D721Med (cell line): Measurements from ENCODE around the gene FAS.
"Not testable (repeated sequence)": the region's sequence is repeated elsewhere in the genome, so short reads cannot be mapped to it uniquely, and the experiment has no call there.

Experiments used
- DNase-seq: peaks from one replicate; pipeline ENCODE4 v3.0.0; 2011; ENCODE audit warnings: low spot score; ENCODE audit not compliant: insufficient read length
- FAIRE-seq: peaks from 2 replicates; lab custom pipeline; 2011; peaks lifted over from hg19 to GRCh38; lab: Jason Lieb, UNC
- TF ChIP-seq, protein P1 (sequence below): IDR thresholded peaks from 2 replicates; pipeline ENCODE4 v1.5.1; 2012; ENCODE audit warnings: mild to moderate bottlenecking, control low read depth; ENCODE audit not compliant: insufficient read depth; ENCODE audit errors: missing control alignments

Gene FAS

DNA sequence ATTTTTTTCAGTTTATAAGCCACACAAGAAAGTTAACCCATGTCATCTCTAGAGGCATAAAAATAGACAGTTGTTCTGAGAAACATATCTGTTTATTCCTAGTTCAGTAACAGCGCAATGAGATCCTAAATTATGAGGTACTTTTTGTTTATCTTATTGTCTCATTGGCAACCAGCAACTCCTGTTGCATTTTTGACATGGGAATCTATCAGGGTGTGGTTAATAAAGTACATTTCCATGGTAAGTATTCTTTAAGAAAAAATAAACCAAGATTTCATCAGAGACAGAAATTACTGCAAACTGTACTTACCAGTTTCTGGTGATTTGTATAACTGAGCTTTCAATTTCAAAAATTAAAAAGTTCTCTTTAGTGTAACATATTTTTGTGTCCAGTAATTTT is 9.0 kb downstream of the FAS start:
- no peak for FAIRE-seq
- no peak for DNase-seq
- TF ChIP-seq, protein P1, sequence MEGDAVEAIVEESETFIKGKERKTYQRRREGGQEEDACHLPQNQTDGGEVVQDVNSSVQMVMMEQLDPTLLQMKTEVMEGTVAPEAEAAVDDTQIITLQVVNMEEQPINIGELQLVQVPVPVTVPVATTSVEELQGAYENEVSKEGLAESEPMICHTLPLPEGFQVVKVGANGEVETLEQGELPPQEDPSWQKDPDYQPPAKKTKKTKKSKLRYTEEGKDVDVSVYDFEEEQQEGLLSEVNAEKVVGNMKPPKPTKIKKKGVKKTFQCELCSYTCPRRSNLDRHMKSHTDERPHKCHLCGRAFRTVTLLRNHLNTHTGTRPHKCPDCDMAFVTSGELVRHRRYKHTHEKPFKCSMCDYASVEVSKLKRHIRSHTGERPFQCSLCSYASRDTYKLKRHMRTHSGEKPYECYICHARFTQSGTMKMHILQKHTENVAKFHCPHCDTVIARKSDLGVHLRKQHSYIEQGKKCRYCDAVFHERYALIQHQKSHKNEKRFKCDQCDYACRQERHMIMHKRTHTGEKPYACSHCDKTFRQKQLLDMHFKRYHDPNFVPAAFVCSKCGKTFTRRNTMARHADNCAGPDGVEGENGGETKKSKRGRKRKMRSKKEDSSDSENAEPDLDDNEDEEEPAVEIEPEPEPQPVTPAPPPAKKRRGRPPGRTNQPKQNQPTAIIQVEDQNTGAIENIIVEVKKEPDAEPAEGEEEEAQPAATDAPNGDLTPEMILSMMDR, result no peak

DNA sequence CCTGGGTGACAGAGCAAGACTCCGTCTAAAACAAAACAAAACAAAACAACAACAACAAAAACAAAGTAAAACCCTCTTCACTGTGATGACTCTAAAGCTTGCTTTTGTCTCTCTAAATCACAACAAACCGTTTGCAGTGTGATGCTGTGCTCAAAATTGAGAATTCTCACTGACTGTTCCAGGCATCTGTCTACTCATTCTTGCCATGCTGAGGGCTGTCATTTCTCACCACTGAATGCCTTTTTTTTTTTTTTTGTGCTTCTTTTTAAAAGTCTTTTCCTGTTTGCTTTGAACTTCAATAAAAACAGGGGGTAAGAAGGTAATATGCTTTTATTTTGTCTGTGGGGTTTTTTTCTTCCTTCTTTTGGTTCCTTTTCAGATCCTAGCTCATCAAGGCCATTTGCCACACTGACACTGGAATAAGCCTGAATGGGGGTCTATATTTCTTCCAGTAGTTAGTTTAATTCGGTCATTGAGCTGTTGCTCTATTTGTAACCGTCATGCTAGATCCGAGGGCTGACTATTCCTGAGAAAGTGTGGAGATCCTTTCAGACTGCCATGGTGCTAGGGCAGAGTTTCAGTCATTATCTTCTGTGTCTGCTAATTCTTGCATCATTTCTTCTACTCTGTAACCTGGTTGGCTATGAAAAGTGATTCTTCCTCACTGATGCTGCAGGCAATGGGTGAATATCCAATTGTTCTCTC is 10.6 kb downstream of the FAS start:
- no peak for FAIRE-seq
- no peak for DNase-seq
- TF ChIP-seq, protein P1, result no peak

DNA sequence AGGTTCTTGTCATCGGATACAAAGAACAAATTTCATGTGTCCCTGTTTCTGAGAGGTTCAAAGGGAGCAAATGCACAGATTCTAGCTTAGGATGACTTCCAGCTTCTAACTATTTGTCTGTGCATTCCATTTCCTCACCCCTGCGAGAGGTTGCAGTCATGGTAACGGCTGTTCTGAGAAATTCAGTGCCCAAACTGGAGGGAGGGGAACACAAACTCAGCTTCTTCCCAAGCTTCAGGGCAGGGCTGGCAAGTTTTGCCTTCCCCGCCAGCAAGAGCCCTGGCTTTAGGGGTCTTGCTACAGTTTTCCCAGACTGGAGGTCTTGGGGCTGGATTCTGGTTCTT is 11.1 kb downstream of the FAS start:
- FAIRE-seq, result no peak
- TF ChIP-seq, protein P1, result no peak

DNA sequence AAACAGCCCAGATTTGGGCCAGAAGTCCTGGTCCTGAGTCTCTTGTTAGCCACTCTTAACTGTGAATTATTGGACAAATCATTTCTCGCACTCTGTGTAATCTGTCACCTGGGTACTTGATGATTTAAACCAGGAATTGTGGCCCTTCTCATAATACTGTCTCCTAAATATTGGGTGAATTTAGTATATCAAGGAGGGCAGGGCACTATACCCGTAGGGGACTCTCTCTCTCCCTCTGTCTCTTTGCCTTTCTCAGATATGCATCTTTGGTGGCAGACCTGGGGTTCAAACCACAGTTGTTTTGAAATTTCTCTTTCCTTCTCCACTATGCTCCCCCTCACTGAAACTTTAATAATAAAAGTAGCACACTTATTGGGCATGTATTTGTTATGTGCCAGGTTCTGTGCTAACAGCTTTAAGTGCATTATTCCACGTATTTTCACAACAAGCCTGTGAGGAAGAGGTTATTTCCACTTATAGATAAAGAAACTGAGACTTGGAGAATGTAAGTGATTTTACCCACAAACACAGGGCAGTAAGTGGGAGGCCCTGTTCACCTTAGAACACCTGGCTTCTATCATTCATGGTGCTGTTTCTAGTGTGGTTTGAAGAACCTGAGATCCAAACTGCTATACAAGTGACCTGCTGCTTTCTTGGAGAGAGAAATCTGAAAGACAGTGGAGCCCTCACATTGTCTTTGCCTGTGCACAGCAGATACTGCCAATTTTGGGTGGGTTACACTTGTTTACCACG is 11.8 kb downstream of the FAS start:
- DNase-seq (no peak), FAIRE-seq (no peak)
- TF ChIP-seq, protein P1, result no peak

More for the DNA sequence above, 11.1 kb downstream of the FAS start:
- DNase-seq, result no peak

DNA sequence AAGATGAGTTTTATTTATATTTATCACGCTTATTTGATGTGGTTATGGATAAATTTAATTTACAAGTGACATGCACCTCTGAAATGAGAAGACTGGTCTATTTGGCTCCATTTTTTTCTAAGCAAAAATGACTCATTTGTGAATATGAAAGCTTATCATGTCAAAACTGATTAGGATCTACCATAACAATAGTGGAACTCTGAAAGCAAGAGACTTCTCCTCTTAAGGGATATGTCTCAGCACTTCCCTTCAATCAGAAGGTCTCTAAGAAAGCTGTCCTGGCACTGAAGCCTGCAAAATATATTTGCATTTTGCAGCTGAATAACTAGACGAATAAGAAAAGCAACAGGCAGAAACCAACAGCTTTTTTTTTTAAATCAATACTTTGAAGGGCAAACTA is 12.7 kb downstream of the FAS start:
- TF ChIP-seq, protein P1, result no peak
- FAIRE-seq (no peak), DNase-seq (no peak)

DNA sequence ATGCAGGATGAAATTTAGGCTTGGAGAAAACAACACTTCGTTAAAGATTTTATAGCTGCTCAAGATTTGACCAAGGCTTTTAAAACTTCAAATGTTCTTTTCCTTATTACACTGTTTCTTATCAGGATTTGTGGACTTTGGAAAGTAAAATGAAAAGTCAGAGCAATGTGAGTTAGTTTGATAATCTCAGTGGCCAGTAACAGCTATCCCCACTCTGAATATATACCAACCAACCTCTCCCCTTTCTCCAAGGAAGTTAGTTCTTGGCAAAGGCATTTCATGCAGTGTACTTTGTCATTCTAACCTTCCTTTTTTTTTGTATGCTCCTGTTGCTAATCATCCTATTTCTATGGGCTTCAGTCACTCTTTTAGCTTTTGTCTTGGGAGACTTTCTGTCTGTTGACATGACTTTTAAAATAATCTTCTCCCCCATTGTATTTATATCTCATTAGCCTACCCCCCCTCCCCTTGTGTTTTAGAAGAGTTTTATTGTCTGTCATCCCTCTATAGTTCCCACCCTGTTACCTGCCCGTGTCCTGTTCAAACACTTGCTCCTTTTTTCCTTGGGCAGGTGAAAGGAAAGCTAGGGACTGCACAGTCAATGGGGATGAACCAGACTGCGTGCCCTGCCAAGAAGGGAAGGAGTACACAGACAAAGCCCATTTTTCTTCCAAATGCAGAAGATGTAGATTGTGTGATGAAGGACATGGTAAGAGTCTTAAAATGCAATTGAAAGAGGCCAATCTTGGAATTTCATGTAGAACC is 16.7 kb downstream of the FAS start:
- no peak for FAIRE-seq
- TF ChIP-seq, protein P1, result no peak
- DNase-seq, result no peak

DNA sequence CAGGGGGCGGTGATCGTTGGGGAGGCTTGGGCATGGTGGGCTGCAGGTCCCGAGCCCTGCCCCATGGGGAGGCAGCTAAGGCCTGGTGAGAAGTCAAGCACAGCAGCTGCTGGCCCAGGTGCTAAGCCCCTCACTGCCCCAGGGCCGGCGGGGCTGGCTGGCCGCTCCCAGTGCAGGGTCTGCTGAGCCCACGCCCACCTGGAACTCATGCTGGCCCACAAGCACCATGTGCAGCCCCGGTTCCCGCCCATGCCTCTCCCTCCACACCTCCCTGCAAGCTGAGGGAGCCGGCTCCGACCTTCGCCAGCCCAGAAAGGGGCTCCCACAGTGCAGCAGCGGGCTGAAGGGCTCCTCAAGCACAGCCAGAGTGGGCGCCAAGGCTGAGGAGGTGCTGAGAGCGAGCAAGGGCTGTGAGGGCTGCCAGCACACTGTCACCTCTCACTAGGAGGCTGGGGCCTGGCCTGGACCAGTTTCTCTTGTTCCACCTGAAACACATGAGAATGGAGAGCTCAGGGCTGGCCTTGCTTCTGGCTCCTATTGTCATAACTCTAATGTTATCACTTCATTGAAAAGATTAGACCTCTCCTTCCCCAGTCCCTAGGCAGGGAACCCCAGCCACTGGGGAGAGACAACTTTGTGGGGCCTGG is 28.2 kb downstream of the FAS start:
- DNase-seq, FAIRE-seq: not testable (repeated sequence)
